CD4-positive, alpha-beta T cell treated with Interleukin-17A for 4 hours (primary cell): Measurements from ENCODE around the gene ATXN7L1.

ENCODE experiments used
- DNase-seq: peaks from one replicate; pipeline ENCODE4 v3.0.0-alpha.2; 2020; ENCODE audit warnings: mixed read lengths

Gene ATXN7L1

DNA sequence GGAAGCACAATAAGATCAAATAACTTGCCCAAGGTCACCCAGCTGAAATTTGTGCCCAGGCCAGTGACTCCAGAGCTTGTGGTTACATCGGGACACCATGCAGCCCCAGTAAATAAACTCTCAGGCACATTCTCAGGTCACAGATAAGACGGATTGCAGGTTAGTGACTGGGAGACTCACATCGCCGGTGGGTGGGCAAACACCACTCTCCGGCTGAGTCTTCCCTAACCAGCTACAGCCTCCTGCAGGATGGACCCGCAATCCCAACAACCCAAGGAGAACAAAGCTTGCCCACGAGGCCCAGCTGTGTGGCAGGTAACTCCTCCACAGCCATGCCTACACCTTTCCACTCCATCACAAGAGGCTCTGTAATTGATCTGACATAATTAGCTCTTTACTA lies 213.4 kb downstream of the ATXN7L1 start:
- no peak for DNase-seq

DNA sequence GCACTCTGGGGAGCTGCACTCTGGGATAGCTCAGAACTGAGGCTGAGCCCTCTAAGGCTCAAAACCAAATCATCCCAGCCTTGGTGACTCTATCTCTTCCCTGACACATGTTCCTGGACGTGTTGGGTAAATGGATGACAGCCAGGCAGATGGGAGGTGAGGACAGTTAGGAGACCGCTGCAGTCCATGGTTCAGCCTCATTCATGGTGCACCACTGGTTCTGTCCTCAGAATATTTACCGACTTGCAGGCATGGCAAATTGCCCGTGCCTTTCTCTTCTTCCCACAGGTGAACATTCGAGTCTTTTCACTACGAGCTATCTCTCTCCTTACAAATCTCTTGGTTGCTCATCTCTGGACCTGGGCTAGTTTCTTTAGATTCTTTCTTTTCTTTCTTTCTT lies 214.8 kb downstream of the ATXN7L1 start:
- DNase-seq: no peak

DNA sequence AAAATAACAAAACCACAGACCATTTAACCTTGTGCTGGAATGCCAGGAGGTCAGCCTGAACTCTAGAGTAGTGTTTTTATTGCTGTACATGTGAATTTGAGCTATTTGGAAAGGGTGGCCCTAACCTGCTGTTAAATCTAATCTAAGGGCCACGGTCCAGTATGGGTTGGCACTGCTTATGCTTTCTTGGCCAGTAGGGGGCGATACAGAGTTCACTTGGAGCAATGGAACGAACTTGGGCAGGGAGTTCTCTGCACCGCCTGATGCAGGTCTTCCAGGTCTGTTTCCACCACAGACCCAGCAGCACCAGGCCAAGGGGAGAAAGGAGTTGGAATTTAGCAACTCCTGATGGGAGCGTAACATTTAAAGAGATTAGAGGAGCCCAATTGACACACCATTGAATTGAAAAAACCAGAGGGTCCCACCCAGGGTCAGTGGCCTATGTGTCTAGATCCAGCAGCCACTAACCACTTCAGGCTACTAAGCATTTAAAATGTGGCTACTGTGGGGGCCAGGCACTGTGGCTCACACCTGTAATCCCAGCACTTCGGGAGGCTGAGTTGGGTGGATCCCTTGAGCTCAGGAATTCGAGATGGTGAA lies 219.4 kb downstream of the ATXN7L1 start:
- DNase-seq: peak; percentile 82

GRCh38 chr7:105655500-105656380 lies 220.7 kb downstream of the ATXN7L1 start:
- no peak for DNase-seq

- no peak for DNase-seq
Measured at GRCh38 chr7:105655067-105655466, 221.3 kb downstream of the ATXN7L1 start.

- DNase-seq: no peak
Measured at GRCh38 chr7:105654095-105654686, 222.2 kb downstream of the ATXN7L1 start.

- DNase-seq: no peak
Measured at GRCh38 chr7:105653441-105654005, 222.9 kb downstream of the ATXN7L1 start.

DNA sequence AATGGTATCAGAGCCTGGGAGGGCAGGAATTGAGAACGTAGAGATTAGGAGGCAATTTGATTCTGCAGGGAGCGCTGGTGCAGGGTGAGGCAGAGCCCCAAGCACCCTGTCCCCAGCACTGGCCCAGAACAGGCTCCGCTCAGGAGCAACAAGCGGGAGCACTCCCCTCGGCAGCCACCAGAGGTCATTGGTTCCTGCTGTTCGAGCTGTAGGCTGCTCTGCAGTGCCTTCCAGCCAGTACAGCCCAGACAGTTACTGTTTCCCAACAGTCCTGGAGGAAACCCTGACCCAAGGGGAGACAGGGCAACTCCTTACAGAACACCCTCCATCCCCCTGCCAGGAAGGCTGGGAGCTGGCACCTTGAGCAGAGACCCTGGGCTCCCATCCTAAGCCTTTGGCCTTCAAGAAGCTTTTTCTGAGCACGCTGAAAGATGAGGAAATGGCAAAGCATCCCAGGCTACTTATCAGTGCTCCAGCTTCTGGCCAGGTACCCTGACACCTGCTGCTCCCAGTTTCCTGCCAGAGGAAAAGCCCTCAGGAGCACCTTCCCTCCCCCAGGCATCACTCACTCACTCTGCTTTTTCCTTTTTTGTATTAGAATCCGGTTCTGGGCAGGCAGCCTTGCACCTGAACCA lies 223.9 kb downstream of the ATXN7L1 start:
- DNase-seq: peak; percentile 71

- no peak for DNase-seq
Measured at GRCh38 chr7:105651798-105652197, 224.6 kb downstream of the ATXN7L1 start.

GRCh38 chr7:105650382-105650970 lies 225.9 kb downstream of the ATXN7L1 start:
- no peak for DNase-seq

- DNase-seq: no peak
Measured at GRCh38 chr7:105649727-105650381, 226.5 kb downstream of the ATXN7L1 start.

DNA sequence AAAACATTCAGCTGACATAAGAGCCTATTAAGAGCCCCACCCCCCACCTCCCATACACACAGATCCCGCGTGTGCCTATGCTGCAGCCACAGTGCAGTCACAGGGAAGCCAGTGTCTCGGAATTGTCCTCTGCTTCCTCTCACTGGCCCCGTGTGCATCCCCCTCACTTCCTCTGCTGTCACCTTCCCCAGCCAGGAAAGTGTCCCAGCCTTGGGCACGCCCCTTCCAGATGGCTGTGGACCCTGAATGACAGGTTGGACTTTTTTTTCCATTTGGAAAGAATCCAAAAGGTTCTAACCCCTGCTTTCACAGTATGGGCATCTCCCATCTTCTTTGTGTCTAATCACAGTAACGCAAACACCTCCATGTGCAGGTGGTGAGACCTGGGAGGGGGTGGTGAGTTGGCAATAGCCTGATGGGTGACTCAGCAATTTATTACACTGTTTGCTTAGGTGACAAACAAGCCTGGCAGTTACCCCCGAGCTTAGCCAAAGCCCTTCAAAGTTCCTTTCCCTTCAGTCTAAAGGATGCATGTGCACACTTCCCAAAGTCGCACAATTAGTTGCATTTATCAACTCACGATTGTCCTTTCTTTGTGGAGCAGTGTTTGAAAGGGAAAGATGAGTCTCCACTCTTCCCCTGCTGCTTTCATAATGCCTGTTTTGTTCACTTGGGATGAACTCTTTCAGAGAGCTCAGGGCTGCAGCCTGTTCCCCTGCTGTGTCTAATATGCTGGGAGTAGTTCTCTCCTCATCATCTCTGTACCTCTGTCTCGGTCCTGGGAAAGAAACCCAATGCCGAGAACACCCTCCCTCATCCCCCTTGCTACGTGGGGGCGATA lies 227.6 kb downstream of the ATXN7L1 start:
- DNase-seq: no peak

- DNase-seq: peak; percentile 46
Measured at GRCh38 chr7:105647591-105647990, 228.8 kb downstream of the ATXN7L1 start.

DNA sequence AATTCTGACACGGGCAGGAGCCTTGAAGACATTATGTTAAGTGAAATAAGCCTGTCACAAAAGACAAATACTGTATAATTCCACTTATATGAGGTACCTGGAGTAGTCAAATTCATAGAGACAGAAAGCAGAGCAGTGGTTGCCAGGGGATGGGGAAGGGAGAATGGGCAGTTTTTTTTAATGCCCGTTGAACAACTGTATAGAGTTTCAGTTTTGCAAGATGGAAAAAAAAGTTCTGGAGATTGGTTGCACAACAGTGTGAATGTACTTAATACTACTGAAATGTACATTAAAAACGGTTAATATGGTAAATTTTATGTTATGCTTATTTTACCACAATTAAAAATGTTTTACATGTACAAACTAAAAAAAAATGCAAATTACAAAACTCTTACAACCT lies 231.5 kb downstream of the ATXN7L1 start:
- DNase-seq: no peak

GRCh38 chr7:105643851-105644250 lies 232.5 kb downstream of the ATXN7L1 start:
- DNase-seq: no peak

DNA sequence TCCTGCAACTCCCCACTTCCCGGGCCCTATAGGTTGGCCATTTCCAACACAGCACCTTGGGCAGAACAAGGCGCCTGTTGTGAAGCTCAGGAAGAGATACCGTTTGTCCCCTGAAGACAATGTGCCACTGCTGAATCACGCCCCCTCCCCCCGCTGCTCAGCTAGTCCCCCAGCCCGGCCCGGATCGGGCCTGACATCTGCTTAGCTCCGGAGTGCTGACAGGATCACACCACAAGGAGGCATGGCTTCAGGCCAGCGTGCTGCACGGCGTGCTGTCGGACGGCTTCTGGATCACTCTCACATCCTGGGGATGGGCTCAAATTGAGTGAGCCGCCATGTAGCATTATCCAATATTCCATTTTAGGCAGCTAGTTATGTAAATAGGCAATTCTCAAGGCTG lies 233.0 kb downstream of the ATXN7L1 start:
- DNase-seq: no peak

GRCh38 chr7:105642264-105642663 lies 234.1 kb downstream of the ATXN7L1 start:
- no peak for DNase-seq

DNA sequence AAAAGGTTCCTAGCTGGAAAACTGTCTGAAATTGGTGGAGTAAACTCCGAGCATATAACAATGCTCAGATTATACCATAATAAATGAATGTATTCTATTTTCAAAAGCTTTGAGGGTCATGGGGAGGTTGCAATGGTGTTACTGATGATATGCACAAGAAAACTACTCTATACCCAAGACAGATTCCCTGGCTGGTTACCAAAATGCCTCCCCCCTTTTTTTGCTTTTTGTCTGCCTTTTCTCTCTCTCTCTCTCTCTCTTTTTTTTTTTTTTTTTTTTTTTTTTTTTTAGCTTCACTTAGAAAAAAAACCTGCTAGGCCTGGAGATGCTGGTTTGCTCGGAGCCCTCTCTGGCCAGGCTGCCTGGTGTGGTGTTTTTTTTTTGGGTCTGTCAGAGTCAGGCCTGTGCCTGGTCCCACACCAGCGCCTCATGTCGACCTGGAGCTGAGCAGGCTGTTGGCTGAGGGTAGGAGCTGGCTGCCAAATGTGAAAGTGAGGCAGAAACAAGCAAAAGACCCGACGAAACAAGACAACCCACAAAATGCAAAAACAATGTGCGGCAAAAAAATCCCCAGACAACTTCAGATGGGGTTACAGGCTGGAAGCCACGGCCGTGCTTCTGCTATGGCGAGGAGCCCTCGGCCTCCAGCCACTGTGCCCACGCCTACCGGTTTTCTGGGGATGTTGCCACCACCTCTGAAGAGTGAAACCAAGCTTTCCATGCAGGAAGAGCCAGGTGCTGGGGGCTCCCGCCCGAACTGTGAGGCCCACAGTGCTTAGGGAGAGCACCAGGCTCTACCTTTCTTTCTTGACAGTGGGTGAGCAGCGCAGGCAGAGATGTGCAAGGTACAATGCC lies 235.2 kb downstream of the ATXN7L1 start:
- DNase-seq: no peak

- no peak for DNase-seq
Measured at GRCh38 chr7:105639667-105640493, 236.5 kb downstream of the ATXN7L1 start.
